Measurements from ENCODE around the gene CST9.

The CST9 gene

GRCh38 chr20:23569570-23569969 is 36.1 kb downstream of the CST9 start:
- TF ChIP-seq GATA2 (IDR thresholded peaks at IDR 0.05; ENCODE audit: low read depth, low read length): no peak
- no peak for TF ChIP-seq GATA3 (IDR thresholded peaks at IDR 0.05; ENCODE audit: low read depth, low read length)

DNA sequence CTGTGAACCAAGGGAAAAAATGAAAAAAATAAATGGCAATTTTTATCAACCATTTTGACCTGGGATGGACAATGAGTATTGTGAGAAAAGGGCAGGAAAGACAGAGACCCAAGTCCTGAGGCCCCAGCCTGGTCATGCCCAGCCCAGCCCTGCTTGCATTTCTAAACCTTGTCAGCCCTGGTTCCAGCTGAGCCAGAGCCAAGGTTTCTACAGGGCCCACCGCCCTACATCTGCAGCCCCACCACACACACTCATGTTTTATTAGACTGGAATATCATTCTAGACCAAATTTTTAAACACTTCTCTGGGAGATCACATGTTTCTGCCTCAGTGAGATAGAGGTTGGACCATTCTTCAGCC is 36.8 kb downstream of the CST9 start:
- TF ChIP-seq GATA2 (IDR thresholded peaks at IDR 0.05; ENCODE audit: low read depth, low read length) (no peak), GATA3 (IDR thresholded peaks at IDR 0.05; ENCODE audit: low read depth, low read length) (no peak)

GRCh38 chr20:23568320-23568970 is 37.3 kb downstream of the CST9 start, which contains the start of gene CST9L:
Gene CST9L (minus strand): TSS chr20:23568484. CDS start chr20:23568450, 34 bp downstream.
- TF ChIP-seq GATA3 (IDR thresholded peaks at IDR 0.05; ENCODE audit: low read depth, low read length): no peak

DNA sequence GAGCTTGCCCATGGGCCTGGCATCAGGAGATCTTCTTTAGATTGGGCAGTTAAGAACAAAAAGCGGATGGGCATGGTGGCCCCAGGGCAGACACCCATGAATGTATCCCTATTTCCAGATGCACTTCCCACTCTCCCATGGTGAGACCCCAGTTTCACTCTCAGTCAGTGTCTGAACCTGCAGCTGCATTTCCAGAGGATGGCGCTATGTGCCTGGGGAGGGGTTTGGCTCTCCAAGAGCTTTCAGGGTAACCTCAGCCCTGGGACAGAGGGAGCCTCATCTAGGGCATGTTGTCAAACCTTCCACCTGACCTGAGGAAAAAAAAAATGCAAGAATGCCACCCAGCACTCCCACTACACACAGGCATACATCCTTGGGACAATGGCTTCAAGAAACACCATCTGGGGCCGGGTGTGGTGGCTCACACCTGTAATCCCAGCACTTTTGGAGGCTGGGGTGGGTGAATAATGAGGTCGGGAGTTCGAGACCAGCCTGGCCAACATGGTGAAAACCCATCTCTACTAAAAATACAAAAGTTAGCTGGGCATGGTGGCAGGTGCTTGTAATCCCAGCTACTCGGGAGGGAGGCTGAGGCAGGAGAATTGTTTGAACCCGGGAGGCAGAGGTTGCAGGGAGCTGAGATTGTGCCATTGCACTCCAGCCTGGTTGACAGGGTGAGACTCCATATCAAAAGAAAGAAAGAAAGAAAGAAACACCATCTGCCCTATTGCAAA is 39.4 kb downstream of the CST9 start:
- no peak for TF ChIP-seq GATA3 (IDR thresholded peaks at IDR 0.05; ENCODE audit: low read depth, low read length)
- no peak for TF ChIP-seq GATA2 (IDR thresholded peaks at IDR 0.05; ENCODE audit: low read depth, low read length)

DNA sequence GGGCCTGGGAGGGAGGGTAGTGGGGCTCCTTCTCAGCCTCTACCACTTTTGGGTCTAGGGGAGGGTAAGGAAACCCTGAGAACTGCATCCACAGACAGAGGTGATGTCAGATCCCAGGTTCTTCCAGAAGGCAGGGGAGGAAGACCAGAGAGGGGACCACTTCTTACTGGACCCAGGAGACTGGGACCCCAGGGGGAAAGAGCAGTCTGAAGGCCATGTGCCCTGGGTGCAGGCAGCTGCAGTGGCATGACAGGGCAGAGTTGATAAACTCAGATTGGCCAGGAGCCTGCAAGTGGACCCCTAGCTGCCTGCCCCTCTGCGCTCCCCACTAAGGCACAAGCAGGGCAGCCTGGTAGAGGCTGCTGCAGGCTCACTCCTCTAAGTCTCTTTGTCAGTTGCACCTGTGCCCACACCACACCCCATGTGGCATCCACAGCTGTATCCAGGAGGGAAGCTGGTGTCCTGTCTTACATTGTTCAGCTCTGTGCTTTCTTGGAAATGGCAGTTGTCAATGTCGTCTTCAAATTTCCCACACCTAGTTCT is 40.1 kb downstream of the CST9 start:
- TF ChIP-seq GATA3 (IDR thresholded peaks at IDR 0.05; ENCODE audit: low read depth, low read length) (no peak), GATA2 (IDR thresholded peaks at IDR 0.05; ENCODE audit: low read depth, low read length) (no peak)

GRCh38 chr20:23564927-23565326 is 40.8 kb downstream of the CST9 start:
- TF ChIP-seq GATA2 (IDR thresholded peaks at IDR 0.05; ENCODE audit: low read depth, low read length) (no peak), GATA3 (IDR thresholded peaks at IDR 0.05; ENCODE audit: low read depth, low read length) (no peak)

- no peak for TF ChIP-seq GATA3 (IDR thresholded peaks at IDR 0.05; ENCODE audit: low read depth, low read length)
- no peak for TF ChIP-seq GATA2 (IDR thresholded peaks at IDR 0.05; ENCODE audit: low read depth, low read length)
Observed at GRCh38 chr20:23562721-23563342, 42.9 kb downstream of the CST9 start.

- TF ChIP-seq GATA2 (IDR thresholded peaks at IDR 0.05; ENCODE audit: low read depth, low read length) (no peak), GATA3 (IDR thresholded peaks at IDR 0.05; ENCODE audit: low read depth, low read length) (no peak)
Observed at GRCh38 chr20:23554401-23554800, 51.3 kb downstream of the CST9 start.
